ENCODE measurements around the gene STK32B. TPM values are rescaled to one million over a fixed set of nuclear protein-coding genes. Genes with fewer than 3 reads are reported as not detected.
A peak's percentile ranks its signal among the peaks of the same experiment; 100 is the strongest.

Gene STK32B
- total and polyA plus RNA-seq, 10 donors: 0.03 to 0.87 (median 0.36) TPM

GRCh38 chr4:5386921-5387320 lies 335.6 kb downstream of the STK32B start:
- Histone ChIP-seq H3K36me3 (no peaks in the 10 kb centered on the region), H3K4me3 (no peak overlapping the region), H3K9me3 (no peaks in the 10 kb centered on the region), H3K27me3 (replicated peaks in 1 of 7) (no peaks in the 10 kb centered on the region), H3K27ac (no peak overlapping the region), H3K4me1 (no peaks in the 10 kb centered on the region)
- DNase-seq: no peak
- TF ChIP-seq POLR2A (IDR thresholded peaks at IDR 0.05) (no peak), CTCF (IDR thresholded peaks at IDR 0.05 in 8 of 11, conservative IDR thresholded peaks at IDR 0.05 in 3 of 11) (no peak), POLR2AphosphoS5 (IDR thresholded peaks at IDR 0.05) (no peak)
- 92 to 97% (median 94%) methylated on average over 10 to 14 of the region's 14 CpGs for WGBS, 5 donors
- intact Hi-C loops (cut with DNase I; ENCODE audit: low total_unique reads): no loop called here

GRCh38 chr4:5387457-5387856 lies 336.2 kb downstream of the STK32B start:
- TF ChIP-seq POLR2AphosphoS5 (IDR thresholded peaks at IDR 0.05) (no peak), POLR2A (IDR thresholded peaks at IDR 0.05) (no peak), CTCF (IDR thresholded peaks at IDR 0.05 in 8 of 11, conservative IDR thresholded peaks at IDR 0.05 in 3 of 11) (no peak)
- H3K27ac ChIP-seq: no peak overlapping the region
- H3K36me3 ChIP-seq: no peaks in the 10 kb centered on the region
- WGBS, 5 donors: 73 to 87% (median 80%) methylated on average over 7 of the region's 7 CpGs
- DNase-seq: no peak
- H3K9me3 ChIP-seq: no peaks in the 10 kb centered on the region
- no peaks in the 10 kb centered on the region for H3K4me1 ChIP-seq
- intact Hi-C loops (cut with DNase I; ENCODE audit: low total_unique reads): no loop called here
- H3K4me3 ChIP-seq: no peak overlapping the region
- no peaks in the 10 kb centered on the region for H3K27me3 ChIP-seq (replicated peaks in 1 of 7)

- no peak for TF ChIP-seq CTCF (IDR thresholded peaks at IDR 0.05 in 8 of 11, conservative IDR thresholded peaks at IDR 0.05 in 3 of 11)
- TF ChIP-seq POLR2A (IDR thresholded peaks at IDR 0.05): no peak
- no peak for TF ChIP-seq POLR2AphosphoS5 (IDR thresholded peaks at IDR 0.05)
- DNase-seq: peak; percentile 17
- intact Hi-C loops (cut with DNase I; ENCODE audit: low total_unique reads): no loop called here
- Histone ChIP-seq H3K27ac (no peak overlapping the region), H3K4me1 (no peaks in the 10 kb centered on the region), H3K9me3 (no peaks in the 10 kb centered on the region), H3K4me3 (no peak overlapping the region), H3K36me3 (no peaks in the 10 kb centered on the region), H3K27me3 (replicated peaks in 1 of 7) (no peaks in the 10 kb centered on the region)
- WGBS, 5 donors: 29 to 64% (median 49%) methylated on average over 3 of the region's 3 CpGs
These were observed 338.6 kb downstream of the STK32B start for GRCh38 chr4:5389756-5390310.

- no peaks in the 10 kb centered on the region for H3K36me3 ChIP-seq
- H3K27ac ChIP-seq: no peak overlapping the region
- H3K4me3 ChIP-seq: no peak overlapping the region
- WGBS, 5 donors: 73 to 79% (median 74%) methylated on average over 4 of the region's 4 CpGs
- no peak for TF ChIP-seq CTCF (IDR thresholded peaks at IDR 0.05 in 8 of 11, conservative IDR thresholded peaks at IDR 0.05 in 3 of 11)
- no peak for TF ChIP-seq POLR2A (IDR thresholded peaks at IDR 0.05)
- no peak for TF ChIP-seq POLR2AphosphoS5 (IDR thresholded peaks at IDR 0.05)
- H3K4me1 ChIP-seq: no peaks in the 10 kb centered on the region
- intact Hi-C loops (cut with DNase I; ENCODE audit: low total_unique reads): no loop called here
- no peaks in the 10 kb centered on the region for H3K9me3 ChIP-seq
- DNase-seq: peak; percentile 12
- H3K27me3 ChIP-seq (replicated peaks in 1 of 7): no peaks in the 10 kb centered on the region
These were observed 340.2 kb downstream of the STK32B start for GRCh38 chr4:5391492-5391891.

Data from spleen (tissue), 11 donors.